NCI-H2029 treated with DMSO at 0.1 percent for 48 hours (cell line): ENCODE data around the gene KRT79.
"Not testable (repeated sequence)": the region's sequence is repeated elsewhere in the genome, so short reads cannot be mapped to it uniquely, and the experiment has no call there.

Experiments used
- DNase-seq: peaks from one replicate; lab custom pipeline; 2025; lab: John Stamatoyannopoulos, UW

Gene KRT79

DNA sequence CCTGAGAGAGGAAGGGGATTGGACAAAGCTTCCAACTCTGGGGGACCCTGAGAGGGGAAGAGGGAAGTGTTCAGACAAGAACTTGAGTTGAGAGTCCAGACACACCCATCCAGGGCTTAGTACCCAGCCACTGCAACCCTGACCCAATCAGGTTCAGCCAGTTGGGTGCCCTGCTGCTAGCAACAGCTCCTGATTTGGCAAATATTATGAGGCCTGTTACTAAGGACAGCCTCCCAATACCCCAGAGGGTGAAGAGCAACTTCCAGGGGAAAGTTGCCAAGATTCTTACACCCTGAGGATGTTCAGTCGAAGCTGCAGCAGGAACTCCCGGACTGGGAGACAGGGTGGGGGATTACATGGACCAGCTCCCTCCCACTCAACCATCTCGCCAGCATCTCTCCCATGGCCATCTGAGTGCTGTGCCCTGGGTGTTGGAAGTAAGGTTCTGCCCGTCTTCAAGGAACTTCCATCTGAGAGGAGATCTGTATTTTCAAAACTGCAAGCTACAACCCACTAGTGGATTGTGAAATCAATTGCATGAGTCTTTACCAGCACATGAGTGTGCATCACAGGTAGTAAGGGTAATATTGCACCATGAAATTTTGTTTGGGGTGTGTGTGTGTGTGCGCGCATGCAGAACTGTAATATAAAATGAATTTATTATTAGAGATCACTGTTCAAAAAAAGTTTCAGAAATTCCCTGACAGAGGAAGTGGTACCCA lies 26.2 kb upstream of the KRT79 start:
- no peak for DNase-seq

DNA sequence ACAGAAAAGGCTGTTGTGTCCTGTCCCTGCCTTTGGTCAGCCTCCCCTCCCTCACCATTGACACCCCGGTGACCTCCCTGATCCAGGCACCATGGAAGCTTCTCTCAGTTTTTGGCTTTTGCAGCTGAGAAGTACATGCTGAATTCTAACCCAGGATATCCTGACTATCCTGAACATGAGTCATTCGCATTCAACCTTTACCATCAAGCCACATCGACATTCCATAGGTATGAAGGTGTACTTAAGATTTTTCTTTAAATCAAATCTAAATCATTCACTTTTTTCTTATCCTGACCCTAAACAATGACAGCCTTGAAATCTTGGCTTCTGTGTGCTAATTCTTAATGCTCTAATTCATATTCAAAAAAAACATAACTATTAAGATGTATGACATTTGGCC lies 23.4 kb upstream of the KRT79 start:
- no peak for DNase-seq

DNA sequence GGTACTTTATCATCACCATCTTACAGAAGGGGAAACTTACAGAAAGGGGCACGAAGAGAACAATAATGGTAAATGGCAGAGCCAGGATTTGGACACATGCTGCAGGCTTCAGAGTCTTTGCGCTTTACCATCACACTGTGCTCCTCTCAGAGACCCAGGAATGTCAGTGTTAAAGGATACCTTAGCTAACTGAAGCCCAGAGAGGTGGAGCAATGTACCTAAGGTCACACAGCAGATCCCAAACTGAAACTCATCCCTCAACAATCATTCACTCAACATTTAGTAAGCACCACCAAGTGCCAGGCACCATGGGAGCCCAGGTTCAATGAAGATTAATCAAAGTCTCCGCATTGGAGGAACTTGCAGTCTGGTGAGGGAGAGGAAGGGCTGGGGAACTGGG lies 22.7 kb upstream of the KRT79 start:
- DNase-seq = no peak

DNA sequence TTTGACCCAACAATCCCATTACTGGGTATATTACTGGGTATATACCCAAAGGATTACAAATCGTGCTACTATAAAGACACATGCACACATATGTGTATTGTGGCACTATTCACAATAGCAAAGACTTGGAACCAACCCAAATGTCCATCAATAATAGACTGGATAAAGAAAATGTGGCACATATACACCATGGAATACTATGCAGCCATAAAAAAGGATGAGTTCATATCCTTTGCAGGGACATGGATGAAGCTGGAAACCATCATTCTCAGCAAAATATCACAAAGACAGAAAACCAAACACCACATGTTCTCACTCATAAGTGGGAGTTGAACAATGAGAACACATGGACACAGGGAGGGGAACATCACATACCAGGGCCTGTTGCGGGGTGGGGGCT lies 22.0 kb upstream of the KRT79 start:
- DNase-seq = not testable (repeated sequence)

DNA sequence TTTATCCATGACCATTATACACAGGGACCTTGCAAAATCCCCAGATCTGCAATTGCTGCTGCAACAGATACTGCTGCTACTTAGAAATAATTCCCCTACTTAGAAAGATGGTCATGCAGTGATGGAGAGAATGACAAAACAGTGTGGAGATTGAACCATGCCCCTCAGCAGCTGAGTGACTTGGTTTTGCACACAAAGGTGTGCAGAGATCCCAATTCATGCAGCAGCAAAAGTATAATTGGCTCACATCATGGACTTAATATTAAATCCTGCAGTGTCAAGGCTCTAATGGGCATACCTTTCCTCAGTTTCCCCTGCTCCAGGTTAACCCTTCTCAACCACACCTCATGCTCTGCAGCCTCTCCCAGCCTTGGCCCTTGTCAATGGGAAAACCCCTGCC lies 17.7 kb upstream of the KRT79 start:
- no peak for DNase-seq

- DNase-seq = no peak
Observed at GRCh38 chr12:52850681-52851080, 16.6 kb upstream of the KRT79 start.

DNA sequence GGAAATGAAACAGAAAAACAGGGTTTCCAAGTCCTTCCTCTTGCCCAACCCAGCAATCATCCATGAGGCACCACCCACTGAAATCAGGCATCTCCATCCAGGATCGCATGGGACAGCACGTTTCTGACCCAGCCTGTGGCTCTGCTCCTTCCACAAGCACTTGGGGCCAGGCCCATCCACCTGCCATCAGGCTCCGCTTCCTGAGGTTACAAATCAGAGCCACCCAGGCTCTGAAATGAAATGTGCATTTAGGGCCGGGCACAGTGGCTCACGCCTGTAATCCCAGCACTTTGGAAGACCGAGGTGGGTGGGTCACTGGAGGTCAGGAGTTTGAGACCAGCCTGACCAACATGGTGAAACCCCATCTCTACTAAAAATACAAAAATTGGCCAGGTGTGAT lies 15.4 kb upstream of the KRT79 start:
- DNase-seq = no peak

- DNase-seq = no peak
Observed at GRCh38 chr12:52848661-52849255, 14.6 kb upstream of the KRT79 start, which contains the start of gene KRT78. Gene KRT78 (minus strand): TSS chr12:52848994. CDS start chr12:52848930, 64 bp downstream.

DNA sequence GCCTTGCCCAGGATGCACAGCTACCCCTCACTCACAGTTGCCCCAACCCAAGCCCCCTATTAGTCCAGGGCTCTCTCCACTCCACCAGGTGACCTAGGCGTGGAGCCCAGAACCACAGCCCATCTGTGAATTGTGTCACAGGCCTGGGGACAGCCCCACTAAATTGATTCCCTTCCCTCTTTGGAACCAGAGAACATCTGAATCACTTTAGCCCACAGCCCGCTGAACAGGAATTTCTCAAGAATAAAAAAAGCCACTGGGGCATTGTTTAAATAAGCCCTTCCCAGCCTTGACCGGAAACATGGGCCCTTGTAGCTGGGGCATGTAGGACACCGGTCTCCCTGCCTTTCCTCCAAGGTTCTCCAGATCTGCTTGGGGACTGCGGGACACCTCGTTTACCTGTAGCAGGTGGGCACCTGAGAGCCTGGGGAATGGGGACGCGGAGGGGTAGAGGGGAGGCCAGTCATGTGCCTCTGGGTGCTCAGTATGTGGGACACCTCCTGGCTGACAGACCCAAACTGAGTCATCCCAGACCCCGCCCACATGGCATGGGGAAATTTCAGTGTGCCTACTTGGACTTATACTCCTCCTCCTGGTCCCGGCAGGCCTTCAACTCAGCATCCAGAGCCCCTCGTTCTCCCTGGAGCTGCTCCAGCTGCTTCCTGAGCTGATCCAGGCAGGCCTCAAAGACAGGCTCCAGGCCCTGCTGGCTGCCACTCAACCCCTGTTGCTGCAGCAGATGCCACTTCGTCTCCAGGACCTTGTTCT lies 13.4 kb upstream of the KRT79 start:
- no peak for DNase-seq

GRCh38 chr12:52846356-52846970 lies 12.4 kb upstream of the KRT79 start:
- DNase-seq = no peak

- no peak for DNase-seq
Observed at GRCh38 chr12:52845946-52846345, 11.8 kb upstream of the KRT79 start.

DNA sequence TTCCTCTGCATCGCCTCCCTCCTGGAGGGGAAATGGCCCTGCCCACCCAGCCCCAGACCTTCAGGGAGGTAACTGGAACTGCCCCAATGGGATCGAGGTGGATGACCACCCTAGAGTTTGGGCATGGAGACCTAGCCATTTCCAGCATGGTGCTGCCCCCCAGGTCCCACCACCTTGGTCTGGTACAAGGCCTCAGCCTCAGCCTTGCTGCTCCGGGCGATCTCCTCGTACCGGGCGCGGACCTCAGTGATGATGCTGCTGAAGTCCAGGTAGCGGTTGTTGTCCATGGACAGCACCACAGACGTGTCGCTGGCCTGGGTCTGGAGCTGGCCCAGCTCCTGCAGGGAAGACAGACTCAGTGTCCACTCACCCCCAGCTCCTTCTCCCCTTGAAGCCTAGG lies 10.3 kb upstream of the KRT79 start:
- no peak for DNase-seq

- no peak for DNase-seq
Observed at GRCh38 chr12:52839436-52840105, 5.5 kb upstream of the KRT79 start.

DNA sequence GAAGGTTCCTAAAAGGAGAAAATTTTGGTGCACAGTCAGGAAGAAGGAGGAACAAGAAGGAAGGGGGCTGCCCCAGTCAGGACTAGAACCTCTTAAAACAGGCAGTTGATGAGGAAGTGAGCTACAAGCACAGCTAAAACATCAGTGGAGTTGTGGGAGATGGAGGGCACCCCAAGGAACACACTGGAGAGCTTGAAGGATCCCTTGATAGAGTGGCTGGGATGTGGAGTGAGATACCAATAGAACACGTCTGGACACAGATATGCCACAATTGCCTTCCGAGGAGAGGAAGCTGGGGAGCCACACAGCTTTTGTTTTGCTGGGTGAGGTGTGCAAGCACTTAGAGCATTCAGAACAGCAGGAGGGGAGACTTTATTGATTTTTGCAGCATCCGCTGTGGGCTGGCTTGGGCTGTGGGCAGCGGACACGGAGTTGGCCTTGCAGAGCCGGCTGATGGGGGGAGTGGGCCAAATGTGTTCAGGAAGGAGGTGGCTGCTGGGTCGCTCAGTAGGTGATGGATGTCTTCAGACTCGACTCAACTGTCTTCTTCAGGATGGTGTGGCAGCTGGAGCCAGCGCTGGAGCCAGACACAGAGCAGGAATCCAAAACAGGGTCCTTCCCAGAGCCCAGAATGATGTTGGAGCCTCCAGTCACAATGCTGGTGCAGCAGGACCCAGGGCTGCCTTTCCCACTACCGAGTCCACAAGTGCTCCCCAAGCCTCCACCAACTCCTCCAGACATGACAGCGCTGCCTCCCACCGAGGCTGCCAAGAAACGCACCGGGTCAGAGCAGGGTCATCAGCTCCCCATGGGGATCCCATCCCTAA lies 4.7 kb upstream of the KRT79 start:
- DNase-seq = no peak

DNA sequence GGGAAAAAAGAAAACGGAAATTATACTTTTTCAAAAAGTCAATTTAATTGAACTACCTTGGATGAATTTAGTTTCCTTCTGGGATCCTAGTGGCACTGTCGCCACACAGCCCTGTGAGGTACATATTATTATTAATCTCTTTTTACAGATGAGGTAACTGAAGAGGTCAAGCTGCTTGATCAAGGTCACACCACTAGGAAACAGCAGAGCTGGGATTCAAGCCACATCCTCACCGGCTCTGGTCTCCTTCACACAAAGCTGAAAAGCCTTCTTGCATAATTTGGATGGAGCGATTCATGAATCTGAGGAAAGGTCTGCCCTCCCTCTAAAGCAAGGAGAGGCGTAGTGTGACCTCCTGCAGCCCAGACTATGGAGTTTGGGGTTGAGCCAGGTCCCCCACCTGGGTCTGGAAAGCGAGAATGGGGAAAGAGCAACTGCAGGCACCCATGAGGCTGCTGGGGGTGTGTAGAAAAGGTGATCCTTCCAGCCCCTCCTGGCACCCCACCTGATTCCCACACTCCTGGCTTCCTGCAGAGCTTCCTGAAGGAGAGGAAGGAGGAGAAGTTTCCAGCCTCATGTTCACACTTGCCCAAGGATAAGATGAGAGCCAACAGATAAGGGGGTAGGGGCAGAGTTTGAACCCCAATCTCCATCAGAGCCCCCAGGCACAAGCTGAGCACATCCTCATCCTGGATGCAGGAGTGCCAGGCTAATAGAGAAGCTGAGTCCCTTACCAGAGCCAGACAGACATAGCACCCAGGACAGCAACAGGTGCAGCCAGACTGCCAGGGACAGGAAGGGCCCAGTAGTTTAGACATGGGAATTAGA lies 3.9 kb upstream of the KRT79 start:
- no peak for DNase-seq

- DNase-seq = no peak
Observed at GRCh38 chr12:52837413-52837741, 3.3 kb upstream of the KRT79 start.

- DNase-seq = no peak
Observed at GRCh38 chr12:52836491-52837412, 2.6 kb upstream of the KRT79 start.

DNA sequence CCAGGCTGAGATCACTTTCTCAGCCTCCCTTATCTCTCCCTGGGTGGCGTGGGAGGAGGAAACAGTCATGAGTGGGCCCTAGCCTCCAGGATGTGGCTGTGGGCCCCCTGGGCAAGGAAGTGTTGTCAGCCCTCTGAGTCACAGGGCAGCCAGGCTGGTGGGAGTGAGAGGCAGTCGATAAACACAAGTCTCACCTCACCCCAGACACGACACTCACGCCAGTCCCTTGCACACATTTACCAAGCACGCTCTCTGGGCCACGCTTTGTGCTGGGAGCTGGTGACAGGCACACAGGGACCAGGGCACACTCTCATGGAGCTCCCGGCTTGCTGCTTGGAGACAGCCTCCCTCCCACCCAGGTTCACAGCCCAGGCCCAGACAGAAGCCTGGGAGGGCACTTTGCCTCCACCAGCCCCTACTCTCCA lies 1.9 kb upstream of the KRT79 start:
- DNase-seq = no peak

- no peak for DNase-seq
Observed at GRCh38 chr12:52835271-52836041, 1.3 kb upstream of the KRT79 start.
